H7 (cell line): ENCODE measurements around the gene MYO10. TPM values are rescaled to one million over a fixed set of nuclear protein-coding genes. Genes with fewer than 3 reads are reported as not detected.
A peak's percentile ranks its signal among the peaks of the same experiment; 100 is the strongest.

Experiments
- DNase-seq: peaks from one replicate; pipeline ENCODE4 v3.0.0; 2012
- H3K27me3 ChIP-seq: 2 replicates; pipeline ENCODE4 v1.6.0; 2011; ENCODE audit warnings: mild to moderate bottlenecking, low read length; ENCODE audit not compliant: control insufficient read depth, insufficient read depth
- H3K36me3 ChIP-seq: replicated peaks from 2 replicates; pipeline ENCODE4 v1.5.1; 2011; ENCODE audit warnings: low read length; ENCODE audit not compliant: control insufficient read depth, insufficient read depth
- H3K4me3 ChIP-seq: 2 replicates; pipeline ENCODE4 v1.5.1; 2011; ENCODE audit warnings: low read depth, mild to moderate bottlenecking, control low read depth, low read length, moderate library complexity; ENCODE audit not compliant: insufficient read depth
- total RNA-seq: library from RNA; depleted of rRNA; stranded (reverse); fragments of >200 nt; shearing (Covaris generic); gene quantifications from 2 replicates; pipeline ENCODE4 v1.2.3, GENCODE V29; 2014

Gene MYO10
- total RNA-seq, 1 experiment from 2014 or later = 36.3 TPM

DNA sequence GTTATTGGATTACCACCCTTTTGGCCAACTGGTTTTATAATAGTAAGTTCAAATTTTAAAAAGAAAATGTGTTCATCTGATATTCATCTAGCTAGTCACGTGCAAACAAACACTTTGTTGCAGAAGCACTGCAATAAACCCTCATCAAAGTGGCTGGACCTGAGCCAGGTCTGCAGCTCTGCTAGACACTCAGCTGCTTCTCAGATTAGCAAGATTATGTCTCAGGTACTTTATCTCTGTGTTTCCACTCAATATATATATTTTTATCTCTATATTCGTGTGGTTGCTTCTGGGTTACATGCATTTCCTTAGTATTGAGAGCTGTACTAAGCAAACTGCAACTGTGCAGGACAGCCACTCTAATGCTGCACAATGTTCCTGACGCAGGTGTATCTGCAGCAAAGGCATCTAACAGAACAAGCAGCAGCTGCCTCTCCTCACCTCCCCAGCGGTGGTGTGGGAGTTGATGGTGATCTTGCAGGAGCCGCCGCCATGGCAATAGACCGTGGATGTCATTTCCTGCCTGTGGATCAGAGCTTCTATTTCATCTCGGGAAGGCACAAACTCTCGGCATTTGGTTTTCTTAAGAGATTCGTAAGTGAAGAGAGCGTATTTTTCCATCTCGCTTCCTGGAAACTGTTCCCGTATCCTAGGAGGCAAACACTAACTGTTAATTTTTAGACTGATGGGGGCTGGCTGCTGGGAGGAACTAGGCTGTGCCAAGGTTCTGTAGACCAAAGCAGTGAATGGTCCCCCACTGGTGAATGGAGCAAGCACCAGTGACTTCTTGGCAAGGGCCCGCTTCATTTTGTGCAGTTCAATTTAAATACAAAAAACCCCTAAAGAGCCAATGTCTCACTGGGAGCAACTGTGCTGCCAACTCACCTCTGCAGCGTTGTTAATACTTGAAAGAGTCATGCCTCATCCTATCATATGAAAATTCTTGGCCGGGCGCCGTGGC is 262.6 kb downstream of the MYO10 start:
- Histone ChIP-seq H3K36me3 (peaks cover 49% of the 10 kb centered on the region), H3K4me3 (no peak overlapping the region), H3K27me3 (no peaks in the 10 kb centered on the region)
- DNase-seq = no peak

DNA sequence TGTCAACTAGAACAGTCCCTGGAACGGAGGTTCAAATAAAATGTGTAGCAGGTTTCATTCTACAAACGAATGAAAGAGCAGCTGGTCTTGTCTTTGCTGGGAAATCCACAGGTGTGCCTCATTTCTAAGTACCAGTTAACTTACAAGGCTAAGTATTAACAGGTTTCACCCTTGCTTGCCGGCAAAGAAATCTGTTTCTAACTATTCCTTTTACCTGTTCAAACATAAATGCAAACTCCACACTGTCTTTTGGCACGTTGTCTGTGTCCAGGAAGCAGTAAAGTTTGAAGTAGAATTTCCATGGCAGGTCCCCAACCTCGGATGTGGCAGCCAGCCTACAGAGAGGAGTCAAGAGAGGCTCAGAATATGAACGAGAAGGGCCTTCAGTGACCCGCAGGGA is 264.9 kb downstream of the MYO10 start:
- Histone ChIP-seq H3K4me3 (no peak overlapping the region), H3K36me3 (peaks cover 65% of the 10 kb centered on the region), H3K27me3 (no peaks in the 10 kb centered on the region)
- DNase-seq = no peak

DNA sequence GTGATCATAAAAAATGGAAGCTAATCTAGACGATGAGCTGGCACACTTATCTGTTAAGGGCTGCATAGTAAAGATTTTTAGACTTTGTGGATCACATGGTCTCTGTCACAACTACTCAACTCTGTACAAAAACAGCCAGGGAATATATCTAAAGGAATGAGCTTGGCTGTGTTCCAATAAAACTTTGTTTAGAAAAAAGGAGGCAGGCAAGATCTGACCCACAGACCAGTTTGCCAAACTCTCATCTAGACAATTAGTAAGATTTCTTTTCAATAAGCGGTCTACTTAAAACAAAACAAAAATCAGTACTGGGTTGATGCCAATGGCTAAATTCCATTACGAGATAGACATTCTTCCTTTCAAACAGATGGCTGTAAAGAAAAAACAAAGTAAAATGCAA is 266.3 kb downstream of the MYO10 start:
- H3K4me3 ChIP-seq = no peak overlapping the region
- no peak for DNase-seq
- peaks cover 56% of the 10 kb centered on the region for H3K36me3 ChIP-seq
- no peaks in the 10 kb centered on the region for H3K27me3 ChIP-seq

DNA sequence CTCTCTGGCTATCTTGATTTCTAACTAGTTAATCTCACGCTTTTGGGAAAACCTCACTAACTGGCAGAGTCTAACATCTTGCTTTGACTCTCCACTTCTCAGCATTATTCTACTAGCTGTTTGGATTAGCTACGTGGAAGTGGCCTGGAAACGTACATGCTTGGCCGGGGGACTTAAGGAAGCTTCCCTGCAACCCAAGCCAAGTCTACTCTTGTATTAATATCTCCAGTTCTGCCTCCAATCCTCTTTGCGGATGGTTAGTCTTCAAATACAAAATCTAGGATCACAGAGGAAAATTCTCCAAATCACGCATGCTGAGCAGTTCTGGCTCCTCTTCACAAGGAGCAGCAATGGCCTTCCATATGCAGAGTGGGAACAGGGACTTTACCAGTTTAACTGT is 267.5 kb downstream of the MYO10 start:
- Histone ChIP-seq H3K27me3 (no peaks in the 10 kb centered on the region), H3K4me3 (no peak overlapping the region), H3K36me3 (peaks cover 50% of the 10 kb centered on the region)
- DNase-seq = no peak

DNA sequence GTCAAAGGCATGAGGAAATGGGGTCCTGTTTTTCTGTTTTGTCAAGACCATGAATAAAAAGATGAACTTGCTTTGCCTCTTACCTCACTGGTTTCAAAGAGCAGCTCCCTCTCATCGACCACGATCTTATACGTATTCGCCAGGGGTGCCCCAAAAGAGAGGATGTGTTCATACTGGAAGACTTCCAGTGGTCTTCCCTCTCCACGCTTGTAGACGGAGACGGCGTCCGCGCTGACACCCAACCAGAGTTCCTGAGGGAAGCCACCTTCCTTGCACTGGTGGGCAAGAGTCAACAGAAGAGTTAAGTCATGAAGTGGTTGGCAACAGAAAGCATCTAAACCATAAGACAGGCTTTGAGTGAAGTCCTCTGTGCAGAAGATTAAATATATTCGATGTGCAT is 267.9 kb downstream of the MYO10 start:
- Histone ChIP-seq H3K4me3 (no peak overlapping the region), H3K27me3 (no peaks in the 10 kb centered on the region), H3K36me3 (peaks cover 46% of the 10 kb centered on the region)
- DNase-seq = no peak

DNA sequence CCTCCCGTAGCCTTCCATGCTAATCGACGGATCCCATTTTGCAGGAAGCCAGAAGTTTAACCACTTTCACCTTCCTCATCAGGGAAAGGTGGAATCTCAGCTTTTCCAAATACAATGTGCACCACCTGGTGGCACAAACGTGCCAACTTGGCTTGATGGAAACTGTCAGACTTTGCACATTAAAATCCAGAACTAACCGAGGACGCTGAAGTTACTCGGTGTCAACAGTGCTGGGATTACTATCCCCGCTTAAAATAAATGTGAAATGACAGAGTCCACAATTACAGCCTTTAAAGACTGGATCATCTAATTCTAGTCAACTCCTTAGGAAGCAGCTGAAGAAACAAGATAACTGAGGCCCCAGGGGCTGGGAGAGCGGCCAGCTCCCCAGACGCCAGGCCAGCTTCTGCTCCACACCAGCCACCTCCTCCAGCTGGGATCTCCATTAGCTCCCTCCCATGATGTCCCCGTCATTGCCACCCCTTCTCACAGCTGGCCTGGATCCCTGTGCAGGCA is 269.1 kb downstream of the MYO10 start:
- peak; percentile 42 for DNase-seq
- Histone ChIP-seq H3K36me3 (peaks cover 40% of the 10 kb centered on the region), H3K27me3 (no peaks in the 10 kb centered on the region), H3K4me3 (no peak overlapping the region)

DNA sequence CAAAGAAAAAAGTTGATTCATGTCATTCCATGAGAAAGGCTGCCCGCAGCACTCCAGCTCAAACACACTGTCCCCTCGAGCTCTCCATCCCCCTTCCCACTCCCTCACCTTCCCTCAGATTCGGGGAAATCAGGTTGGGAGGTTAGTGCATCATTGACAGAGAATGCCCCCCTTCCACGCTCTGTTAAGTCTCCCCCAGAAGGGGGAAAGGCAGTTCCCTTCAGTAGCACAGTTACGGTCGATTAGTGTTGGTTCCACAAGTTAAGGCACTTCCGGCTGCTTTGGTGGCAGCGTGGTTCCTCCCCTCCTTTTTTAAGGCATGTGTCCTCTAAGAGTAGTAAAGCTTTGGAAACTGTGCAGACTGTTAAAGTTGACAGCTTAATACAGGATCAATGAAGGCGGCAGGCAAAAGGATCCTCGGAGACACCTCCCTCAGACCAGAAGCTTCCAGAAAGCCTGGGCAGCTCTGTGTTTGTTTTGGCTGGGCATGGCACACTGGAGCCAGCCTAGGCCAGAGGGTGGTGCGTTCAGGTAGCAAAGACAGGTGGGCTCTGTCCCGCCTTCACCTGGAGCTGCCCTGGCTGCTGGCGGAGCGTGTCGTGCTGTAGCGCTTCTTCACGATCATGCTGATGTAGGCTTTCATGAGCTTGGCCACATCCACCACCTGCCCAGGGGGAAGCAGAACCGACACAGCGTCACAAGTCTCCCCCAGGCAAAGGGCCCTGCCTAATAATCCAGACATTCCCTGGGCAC is 269.8 kb downstream of the MYO10 start:
- Histone ChIP-seq H3K36me3 (peaks cover 35% of the 10 kb centered on the region), H3K4me3 (no peak overlapping the region), H3K27me3 (no peaks in the 10 kb centered on the region)
- DNase-seq = no peak

DNA sequence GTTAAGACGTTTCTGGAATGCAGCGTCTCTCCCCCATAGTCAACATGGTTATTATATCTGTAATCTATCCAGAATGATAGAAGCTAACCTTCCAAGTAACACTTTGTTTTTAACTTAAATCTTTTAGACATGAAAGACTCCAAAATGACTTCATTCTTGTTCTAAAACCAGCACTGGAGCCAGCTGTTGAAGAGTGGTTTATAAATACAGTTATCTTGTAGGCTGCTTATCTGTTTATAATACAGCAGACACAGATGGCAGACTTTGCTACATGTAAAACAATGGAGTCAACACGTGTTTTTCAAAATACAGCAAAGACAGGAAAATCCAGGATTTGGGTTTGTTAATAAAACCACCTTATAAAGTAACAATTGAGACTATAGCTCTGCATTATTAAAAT is 270.5 kb downstream of the MYO10 start:
- H3K4me3 ChIP-seq = no peak overlapping the region
- peaks cover 28% of the 10 kb centered on the region for H3K36me3 ChIP-seq
- no peak for DNase-seq
- no peaks in the 10 kb centered on the region for H3K27me3 ChIP-seq

DNA sequence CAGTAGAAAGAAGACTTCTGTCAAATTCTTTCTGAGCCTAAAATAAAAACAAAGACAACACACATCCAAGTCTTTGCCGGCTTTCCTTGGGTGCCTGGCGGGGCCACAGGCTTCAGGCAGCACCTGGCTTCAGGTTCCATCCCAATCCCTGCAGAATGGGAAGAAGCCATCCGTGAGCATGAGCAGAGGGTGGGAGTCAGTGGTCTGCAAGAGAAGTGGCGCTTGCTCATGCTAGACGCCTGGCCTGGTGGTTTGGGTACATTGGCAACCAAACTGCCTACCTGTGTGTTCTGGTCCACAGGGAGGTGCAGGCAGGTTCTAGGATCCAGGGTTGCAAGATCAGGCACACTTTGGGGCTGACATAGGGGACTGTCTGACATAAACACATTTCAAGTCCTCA is 271.7 kb downstream of the MYO10 start:
- DNase-seq = no peak
- Histone ChIP-seq H3K36me3 (peaks cover 23% of the 10 kb centered on the region), H3K27me3 (no peaks in the 10 kb centered on the region), H3K4me3 (no peak overlapping the region)

DNA sequence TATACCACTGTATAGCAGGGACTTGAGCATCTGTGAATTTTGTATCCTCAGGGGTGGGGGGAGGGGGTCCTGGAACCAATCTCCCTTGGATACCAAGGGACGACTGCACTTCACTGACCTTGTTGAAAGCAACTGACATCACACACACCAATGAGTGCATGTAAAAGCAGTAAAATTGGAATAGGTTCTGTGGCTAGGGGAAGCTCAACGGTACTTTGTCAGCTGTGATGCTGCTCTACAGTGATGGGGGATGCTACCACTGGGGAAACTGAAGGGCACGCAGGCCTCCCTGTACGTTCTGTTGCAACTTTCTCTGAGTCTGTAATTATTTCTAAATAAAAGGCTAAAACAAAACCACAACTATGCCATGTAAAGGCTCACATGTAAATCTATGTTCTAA is 272.2 kb downstream of the MYO10 start:
- H3K27me3 ChIP-seq = no peaks in the 10 kb centered on the region
- no peak overlapping the region for H3K4me3 ChIP-seq
- no peak for DNase-seq
- peaks cover 23% of the 10 kb centered on the region for H3K36me3 ChIP-seq

DNA sequence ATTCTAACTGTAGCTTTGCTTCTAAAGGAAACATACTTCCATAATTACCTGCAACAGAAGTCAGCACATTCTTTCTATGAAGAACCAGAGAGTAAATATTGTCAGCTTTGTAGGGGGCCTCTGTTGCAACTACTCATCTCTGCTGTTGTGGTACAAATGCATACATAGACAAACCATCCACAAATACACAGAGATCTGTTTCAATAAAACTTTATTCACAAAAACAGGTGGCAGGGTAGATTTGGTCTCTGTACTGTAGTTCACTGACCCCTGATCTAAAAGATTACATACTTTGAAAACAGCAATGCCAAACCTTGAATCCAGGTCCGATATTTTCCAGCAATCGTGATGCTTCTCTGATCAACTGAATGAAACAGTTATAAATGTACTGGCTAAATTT is 274.4 kb downstream of the MYO10 start:
- no peak overlapping the region for H3K4me3 ChIP-seq
- peaks cover 6% of the 10 kb centered on the region for H3K36me3 ChIP-seq
- no peaks in the 10 kb centered on the region for H3K27me3 ChIP-seq
- DNase-seq = no peak

DNA sequence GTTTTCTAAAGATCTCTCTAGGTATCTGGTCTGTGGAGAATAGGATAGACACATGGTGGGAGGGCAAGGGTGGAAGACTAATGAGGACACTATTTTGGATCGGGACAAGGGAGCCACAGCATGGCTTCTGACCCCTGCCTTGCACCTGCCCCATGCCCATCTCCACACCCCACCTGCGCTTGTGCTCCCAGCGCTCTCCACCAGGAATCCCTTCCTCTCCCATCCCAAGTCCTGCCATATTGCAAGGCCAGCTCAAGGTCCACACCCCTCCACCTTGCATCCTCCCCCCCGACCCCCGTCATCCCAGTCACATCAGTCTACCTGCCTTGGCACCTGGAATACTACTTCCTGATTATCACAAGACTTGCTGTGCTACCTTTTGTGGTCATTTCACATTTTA is 275.1 kb downstream of the MYO10 start:
- Histone ChIP-seq H3K36me3 (peaks cover under 1% of the 10 kb centered on the region), H3K4me3 (no peak overlapping the region), H3K27me3 (no peaks in the 10 kb centered on the region)
- DNase-seq = peak; percentile 42

DNA sequence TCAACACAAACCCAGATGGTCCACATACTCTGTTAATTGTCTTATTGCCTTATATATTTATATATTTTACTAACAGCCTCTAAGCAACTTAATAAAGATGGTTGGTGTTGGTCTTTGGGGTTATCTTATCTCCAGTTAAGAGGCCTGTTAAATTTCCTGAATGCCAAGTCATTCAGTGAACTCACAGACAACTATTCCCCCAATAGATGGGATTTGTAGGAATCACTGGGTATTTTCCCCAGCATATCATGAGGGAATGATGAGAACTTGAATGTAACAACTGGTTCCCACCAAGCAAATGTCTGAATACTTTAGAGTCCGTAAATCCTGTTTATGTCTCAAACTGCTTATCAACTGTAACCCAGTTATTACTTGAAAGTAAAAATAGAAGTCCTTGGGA is 276.6 kb downstream of the MYO10 start:
- Histone ChIP-seq H3K27me3 (no peaks in the 10 kb centered on the region), H3K36me3 (no peaks in the 10 kb centered on the region; the same call in 1 of the 2 replicates), H3K4me3 (no peak overlapping the region)
- DNase-seq = no peak

DNA sequence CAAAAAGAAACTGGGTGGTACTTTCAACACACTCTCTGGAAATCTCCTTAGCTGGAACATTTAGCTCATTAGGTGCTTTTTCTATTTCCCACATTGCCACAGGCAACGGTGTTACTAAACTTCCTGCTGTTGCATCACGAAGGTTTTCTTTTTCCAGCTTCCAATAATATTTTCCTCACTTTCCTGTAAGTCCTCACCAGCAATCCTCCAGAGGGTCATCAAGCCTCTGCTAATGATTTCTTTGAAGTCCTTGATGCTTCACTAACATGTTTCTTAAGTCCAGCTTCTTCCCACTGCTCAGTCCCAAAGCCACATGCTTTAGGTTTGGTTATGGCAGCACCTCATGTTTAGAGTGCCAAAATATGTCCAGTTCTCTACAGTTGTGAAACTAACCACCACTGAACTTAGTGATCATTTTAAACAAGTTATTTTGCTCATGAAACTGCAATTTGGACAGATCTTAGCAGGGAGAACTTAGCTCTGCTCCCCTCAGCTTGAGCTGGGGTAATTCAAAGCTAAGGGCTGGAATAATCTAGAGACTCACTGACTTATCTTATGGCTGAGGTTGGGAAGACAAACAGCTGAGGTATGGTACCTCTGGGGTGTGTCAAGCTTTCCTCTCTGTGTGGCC is 279.4 kb downstream of the MYO10 start:
- no peak for DNase-seq
- Histone ChIP-seq H3K4me3 (no peak overlapping the region), H3K36me3 (no peaks in the 10 kb centered on the region), H3K27me3 (no peaks in the 10 kb centered on the region)
